ENCODE data around the gene EFNA5.
"Not testable (repeated sequence)": the region's sequence is repeated elsewhere in the genome, so short reads cannot be mapped to it uniquely, and the experiment has no call there.

The EFNA5 gene

GRCh38 chr5:107346580-107346979 lies 324.2 kb downstream of the EFNA5 start:
- not testable (repeated sequence) for DNase-seq

- no peak for DNase-seq
Observed at GRCh38 chr5:107342371-107342770, 328.4 kb downstream of the EFNA5 start.

- DNase-seq, result no peak
Observed at GRCh38 chr5:107341376-107342084, 329.2 kb downstream of the EFNA5 start.

GRCh38 chr5:107340631-107341030 lies 330.1 kb downstream of the EFNA5 start:
- no peak for DNase-seq

- DNase-seq, result no peak
Observed at GRCh38 chr5:107338335-107338734, 332.4 kb downstream of the EFNA5 start.

GRCh38 chr5:107337281-107337680 lies 333.5 kb downstream of the EFNA5 start:
- DNase-seq, result no peak

GRCh38 chr5:107331882-107332281 lies 338.9 kb downstream of the EFNA5 start:
- no peak for DNase-seq

- DNase-seq, result no peak
Observed at GRCh38 chr5:107331312-107331711, 339.4 kb downstream of the EFNA5 start.

GRCh38 chr5:107330903-107331302 lies 339.8 kb downstream of the EFNA5 start:
- DNase-seq, result no peak

- no peak for DNase-seq
Observed at GRCh38 chr5:107329850-107330249, 340.9 kb downstream of the EFNA5 start.

Measured in activated CD8-positive, alpha-beta memory T cell treated with anti-CD3 and anti-CD28 coated beads, Interleukin-2, amount 50 U/mL, for 48 hours (primary cell).